Mononuclear cell (primary cell): ENCODE data around the gene RTN4R. TPM values are rescaled to one million over a fixed set of nuclear protein-coding genes. Genes with fewer than 3 reads are reported as not detected.

Experiments used
- H3K27me3 ChIP-seq: 2 replicates; pipeline ENCODE4 v1.6.0; 2011; ENCODE audit warnings: low read length, control low read depth; ENCODE audit not compliant: insufficient read depth
- H3K4me1 ChIP-seq: 2 replicates; pipeline ENCODE4 v1.5.1; 2011; ENCODE audit warnings: mild to moderate bottlenecking, low read length, control low read depth; ENCODE audit not compliant: insufficient read depth
- H3K4me3 ChIP-seq: 2 replicates; pipeline ENCODE4 v1.5.1; 2011; ENCODE audit warnings: mild to moderate bottlenecking, low read length, moderate library complexity
- H3K9me3 ChIP-seq: 2 replicates; pipeline ENCODE4 v1.5.1; 2011; ENCODE audit warnings: low read depth, mild to moderate bottlenecking, control low read depth, low read length
- total RNA-seq: library from RNA; depleted of rRNA; stranded (reverse); fragments of >200 nt; gene quantifications from one replicate; pipeline ENCODE4 v1.2.3, GENCODE V29; 2012

Gene RTN4R
- total RNA-seq, 1 donor: 0.21 TPM

- H3K4me3 ChIP-seq: no peak overlapping the region
Measured at GRCh38 chr22:20199413-20199842, 68.7 kb downstream of the RTN4R start.

GRCh38 chr22:20198557-20199319 lies 69.4 kb downstream of the RTN4R start:
- no peaks in the 10 kb centered on the region for H3K4me1 ChIP-seq
- no peaks in the 10 kb centered on the region for H3K9me3 ChIP-seq
- H3K4me3 ChIP-seq: no peak overlapping the region
- no peaks in the 10 kb centered on the region for H3K27me3 ChIP-seq

More at GRCh38 chr22:20199413-20199842, 68.7 kb downstream of the RTN4R start:
- Histone ChIP-seq H3K4me1 (no peaks in the 10 kb centered on the region), H3K9me3 (no peaks in the 10 kb centered on the region), H3K27me3 (no peaks in the 10 kb centered on the region)

- H3K27me3 ChIP-seq: no peaks in the 10 kb centered on the region
- no peaks in the 10 kb centered on the region for H3K9me3 ChIP-seq
- no peak overlapping the region for H3K4me3 ChIP-seq
- H3K4me1 ChIP-seq: no peaks in the 10 kb centered on the region
Measured at GRCh38 chr22:20197407-20198030, 70.6 kb downstream of the RTN4R start.

- no peaks in the 10 kb centered on the region for H3K27me3 ChIP-seq
- H3K9me3 ChIP-seq: no peaks in the 10 kb centered on the region
- no peaks in the 10 kb centered on the region for H3K4me1 ChIP-seq
- no peak overlapping the region for H3K4me3 ChIP-seq
Measured at GRCh38 chr22:20196094-20196842, 71.8 kb downstream of the RTN4R start.

GRCh38 chr22:20194681-20195593 lies 73.2 kb downstream of the RTN4R start:
- H3K9me3 ChIP-seq: no peaks in the 10 kb centered on the region
- no peak overlapping the region for H3K4me3 ChIP-seq
- no peaks in the 10 kb centered on the region for H3K4me1 ChIP-seq
- H3K27me3 ChIP-seq: no peaks in the 10 kb centered on the region

- Histone ChIP-seq H3K27me3 (no peaks in the 10 kb centered on the region), H3K9me3 (no peaks in the 10 kb centered on the region), H3K4me1 (no peaks in the 10 kb centered on the region), H3K4me3 (no peak overlapping the region)
Measured at GRCh38 chr22:20193761-20194494, 74.2 kb downstream of the RTN4R start.

GRCh38 chr22:20192972-20193760 lies 75.0 kb downstream of the RTN4R start:
- no peaks in the 10 kb centered on the region for H3K9me3 ChIP-seq
- H3K4me1 ChIP-seq: no peaks in the 10 kb centered on the region
- H3K27me3 ChIP-seq: no peaks in the 10 kb centered on the region
- no peak overlapping the region for H3K4me3 ChIP-seq

GRCh38 chr22:20192293-20192971 lies 75.7 kb downstream of the RTN4R start:
- no peaks in the 10 kb centered on the region for H3K27me3 ChIP-seq
- H3K9me3 ChIP-seq: no peaks in the 10 kb centered on the region
- H3K4me3 ChIP-seq: no peak overlapping the region
- no peaks in the 10 kb centered on the region for H3K4me1 ChIP-seq

- no peak overlapping the region for H3K4me3 ChIP-seq
- no peaks in the 10 kb centered on the region for H3K4me1 ChIP-seq
- H3K27me3 ChIP-seq: no peaks in the 10 kb centered on the region
- H3K9me3 ChIP-seq: no peaks in the 10 kb centered on the region
Measured at GRCh38 chr22:20191803-20192202, 76.3 kb downstream of the RTN4R start.

Other genes starting within 250 kb of the RTN4R start
- 20.1 TPM for gene TANGO2, start 247.2 kb downstream of the RTN4R start, total RNA-seq
- gene DGCR8, start 188.1 kb downstream of the RTN4R start, total RNA-seq: 7.9 TPM
- gene RANBP1, start 152.2 kb downstream of the RTN4R start, total RNA-seq: 71.3 TPM
- gene TRMT2A, start 151.1 kb downstream of the RTN4R start, total RNA-seq: 28.7 TPM
- 6.4 TPM for gene ZDHHC8, start 136.5 kb downstream of the RTN4R start, total RNA-seq
- not detected for gene CCDC188, start 117.3 kb downstream of the RTN4R start, total RNA-seq
- gene DGCR6L, start 51.7 kb upstream of the RTN4R start, total RNA-seq: 40.6 TPM
- 1.2 TPM for gene ZNF74, start 125.8 kb upstream of the RTN4R start, total RNA-seq
- 1.6 TPM for gene SCARF2, start 169.5 kb upstream of the RTN4R start, total RNA-seq
- gene KLHL22, start 227.5 kb upstream of the RTN4R start, total RNA-seq: 23.6 TPM
- gene MED15, start 239.3 kb upstream of the RTN4R start, total RNA-seq: 93.5 TPM